GM08714 (cell line): ENCODE measurements around the gene ELL.

Experiments used
- H3K4me3 ChIP-seq: fragments of 200-500 bp; sonication (Bioruptor generic); 2 replicates; pipeline ENCODE4 v1.5.1; 2014; ENCODE audit warnings: mild to moderate bottlenecking, low read length, inconsistent platforms
- ZNF274 ChIP-seq: IDR thresholded peaks from 2 replicates; pipeline ENCODE4 v1.6.1; 2012; ENCODE audit warnings: mild to moderate bottlenecking, low read depth, low read length

ELL gene

GRCh38 chr19:18504886-18505610 lies 16.8 kb downstream of the ELL start:
- H3K4me3 ChIP-seq: no peak overlapping the region
- TF ChIP-seq ZNF274: no peak

- H3K4me3 ChIP-seq: no peak overlapping the region
- no peak for TF ChIP-seq ZNF274
Measured at GRCh38 chr19:18503971-18504885, 17.6 kb downstream of the ELL start.

GRCh38 chr19:18503337-18503970 lies 18.4 kb downstream of the ELL start:
- no peak overlapping the region for H3K4me3 ChIP-seq
- TF ChIP-seq ZNF274: no peak

- TF ChIP-seq ZNF274: no peak
- no peak overlapping the region for H3K4me3 ChIP-seq
Measured at GRCh38 chr19:18502638-18503294, 19.1 kb downstream of the ELL start.

GRCh38 chr19:18502246-18502637 lies 19.6 kb downstream of the ELL start:
- H3K4me3 ChIP-seq: no peak overlapping the region
- no peak for TF ChIP-seq ZNF274

- no peak overlapping the region for H3K4me3 ChIP-seq
- no peak for TF ChIP-seq ZNF274
Measured at GRCh38 chr19:18501832-18502231, 20.0 kb downstream of the ELL start.

GRCh38 chr19:18501351-18501750 lies 20.5 kb downstream of the ELL start:
- no peak overlapping the region for H3K4me3 ChIP-seq
- TF ChIP-seq ZNF274: no peak

GRCh38 chr19:18500799-18501198 lies 21.1 kb downstream of the ELL start:
- no peak for TF ChIP-seq ZNF274
- H3K4me3 ChIP-seq: no peak overlapping the region

GRCh38 chr19:18500376-18500775 lies 21.5 kb downstream of the ELL start:
- H3K4me3 ChIP-seq: no peak overlapping the region
- TF ChIP-seq ZNF274: no peak

GRCh38 chr19:18499055-18499775 lies 22.7 kb downstream of the ELL start:
- no peak overlapping the region for H3K4me3 ChIP-seq
- no peak for TF ChIP-seq ZNF274

- no peak for TF ChIP-seq ZNF274
- H3K4me3 ChIP-seq: no peak overlapping the region
Measured at GRCh38 chr19:18496980-18497256, 25.0 kb downstream of the ELL start.

GRCh38 chr19:18496167-18496979 lies 25.5 kb downstream of the ELL start:
- no peak overlapping the region for H3K4me3 ChIP-seq
- no peak for TF ChIP-seq ZNF274
